Lower lobe of right lung (tissue), 2 donors: ENCODE data around the gene SMAD9. TPM values are rescaled to one million over a fixed set of nuclear protein-coding genes. Genes with fewer than 3 reads are reported as not detected.
"Not testable (repeated sequence)": the region's sequence is repeated elsewhere in the genome, so short reads cannot be mapped to it uniquely, and the experiment has no call there.

Experiments used
- ATAC-seq, 2 donors: fragments of 200-7000 bp; cut with Tn5 transposase; one replicate each; pipeline ENCODE4 v1.9.1; 2020 to 2022; ENCODE audit warnings: mild to moderate bottlenecking in 2 of 2, moderate library complexity in 2 of 2
- DNase-seq: peaks from one replicate; pipeline ENCODE4 v3.0.0-alpha.2; 2020
- H3K27ac ChIP-seq: fragments of 200-600 bp; one replicate; pipeline ENCODE4 v1.8.0; 2022
- H3K27me3 ChIP-seq: fragments of 200-600 bp; one replicate; pipeline ENCODE4 v1.8.0; 2022; ENCODE audit warnings: low read depth
- H3K36me3 ChIP-seq: fragments of 200-600 bp; one replicate; pipeline ENCODE4 v1.8.0; 2022; ENCODE audit warnings: mild to moderate bottlenecking
- H3K4me1 ChIP-seq: fragments of 200-600 bp; one replicate; pipeline ENCODE4 v1.8.0; 2022
- H3K4me3 ChIP-seq: fragments of 200-600 bp; one replicate; pipeline ENCODE4 v1.8.0; 2022; ENCODE audit warnings: mild to moderate bottlenecking
- H3K9me3 ChIP-seq: fragments of 200-600 bp; one replicate; pipeline ENCODE4 v1.8.0; 2022
- CTCF ChIP-seq: fragments of 200-600 bp; IDR thresholded peaks from one replicate; pipeline ENCODE4 v1.8.0; 2022; ENCODE audit warnings: antibody characterized with exemption, mild to moderate bottlenecking
- intact Hi-C: fragments of 100-400 bp; cut with DNase I; formaldehyde crosslinking; loops from one replicate; pipeline ENCODE4 v1.11.0; 2022
- total RNA-seq: library from RNA; stranded (reverse); fragmentation: NEBNext Ultra II Directional; extraction: Animal tissue kit (Norgen Biotek cat#: 25700); gene quantifications from one replicate; pipeline ENCODE4 v1.2.1, GENCODE V29; 2021
- donor health status: DM: no; HTN: yes; CAD: no; lungs with severe emphysema.

SMAD9 gene
- total RNA-seq, 1 donor from 2014 or later: 17.6 TPM

GRCh38 chr13:36884235-36884634 lies 35.8 kb downstream of the SMAD9 start:
- Histone ChIP-seq H3K27ac (no peak overlapping the region), H3K27me3 (no peaks in the 10 kb centered on the region), H3K9me3 (no peaks in the 10 kb centered on the region), H3K4me1 (peaks cover 6% of the 10 kb centered on the region), H3K4me3 (no peak overlapping the region), H3K36me3 (peaks cover 3% of the 10 kb centered on the region)
- ATAC-seq (no peak), DNase-seq (no peak)
- TF ChIP-seq CTCF: no peak
- intact Hi-C loops: no loop called here

DNA sequence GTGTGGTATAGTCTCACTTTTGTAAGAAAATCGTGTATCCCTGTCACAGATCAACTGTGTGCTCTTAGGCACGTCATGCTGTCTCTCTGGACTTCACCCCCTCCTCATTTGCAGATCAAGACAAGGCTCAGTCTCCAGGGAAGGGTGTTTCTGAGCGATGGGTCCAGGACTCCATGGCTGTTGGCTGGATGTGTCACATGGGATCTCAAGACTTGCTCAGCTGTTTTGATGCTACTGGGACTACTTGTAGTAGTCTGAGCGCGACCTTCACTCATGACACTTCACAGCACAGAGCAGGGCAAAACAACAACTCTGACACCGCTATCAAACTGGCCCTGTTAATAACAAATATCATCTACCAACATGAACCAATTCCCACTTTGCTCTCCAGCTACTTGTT lies 36.2 kb downstream of the SMAD9 start:
- H3K4me3 ChIP-seq: no peak overlapping the region
- DNase-seq: no peak

DNA sequence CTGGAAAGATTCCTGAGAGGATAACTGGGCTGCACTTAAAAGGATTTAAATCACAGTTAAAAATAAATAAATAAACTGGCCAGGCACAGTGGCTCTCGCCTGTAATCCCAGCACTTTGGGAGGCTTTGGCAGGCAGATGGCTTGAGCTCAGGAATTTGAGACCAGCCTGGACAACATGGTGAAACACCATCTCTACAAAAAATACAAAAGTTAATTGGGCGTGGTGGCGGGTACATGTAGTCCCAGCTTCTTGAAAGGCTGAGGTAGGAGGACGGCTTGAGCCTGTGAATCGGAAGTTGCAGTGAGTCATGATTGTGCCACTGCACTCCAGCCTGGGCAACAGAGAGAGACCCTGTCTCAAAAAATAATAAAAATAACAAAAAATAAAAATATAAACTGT lies 36.6 kb downstream of the SMAD9 start:
- DNase-seq, H3K4me1 ChIP-seq, intact Hi-C loops, H3K9me3 ChIP-seq, ATAC-seq, H3K4me3 ChIP-seq, H3K27me3 ChIP-seq, H3K27ac ChIP-seq, H3K36me3 ChIP-seq: not testable (repeated sequence)

More for the DNA sequence above, 36.2 kb downstream of the SMAD9 start:
- no peak overlapping the region for H3K27ac ChIP-seq
- TF ChIP-seq CTCF: no peak
- intact Hi-C loops: no loop called here
- H3K27me3 ChIP-seq: no peaks in the 10 kb centered on the region
- no peak for ATAC-seq
- peaks cover 4% of the 10 kb centered on the region for H3K36me3 ChIP-seq
- H3K4me1 ChIP-seq: peaks cover 4% of the 10 kb centered on the region
- H3K9me3 ChIP-seq: no peaks in the 10 kb centered on the region

GRCh38 chr13:36882829-36883390 lies 37.1 kb downstream of the SMAD9 start:
- intact Hi-C loops: no loop called here
- Histone ChIP-seq H3K36me3 (peaks cover 4% of the 10 kb centered on the region), H3K27me3 (no peaks in the 10 kb centered on the region), H3K4me1 (no peaks in the 10 kb centered on the region), H3K27ac (no peak overlapping the region), H3K9me3 (no peaks in the 10 kb centered on the region), H3K4me3 (no peak overlapping the region)
- no peak for TF ChIP-seq CTCF
- ATAC-seq (no peak), DNase-seq (no peak)

DNA sequence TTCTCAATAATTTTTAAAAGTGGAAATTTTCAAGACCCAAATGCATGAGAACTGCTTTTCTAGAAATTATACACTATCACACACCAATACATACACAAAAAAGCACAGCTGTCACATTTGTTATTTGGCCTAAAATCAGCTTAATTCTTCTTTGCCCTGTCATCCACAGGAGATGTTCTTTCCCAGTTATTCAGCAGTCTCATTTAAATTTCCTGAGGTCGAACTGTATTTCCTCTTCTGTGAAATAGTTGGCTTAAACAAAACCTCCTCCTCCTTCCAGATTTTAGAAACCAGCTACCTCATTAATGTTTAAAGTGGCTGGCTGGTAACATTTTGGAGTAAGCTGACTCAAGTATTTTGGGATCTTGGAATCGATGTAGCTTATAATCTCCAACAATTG lies 39.1 kb downstream of the SMAD9 start:
- Histone ChIP-seq H3K27me3 (no peaks in the 10 kb centered on the region), H3K9me3 (no peaks in the 10 kb centered on the region), H3K4me1 (no peaks in the 10 kb centered on the region), H3K36me3 (peaks cover 4% of the 10 kb centered on the region), H3K27ac (no peak overlapping the region), H3K4me3 (no peak overlapping the region)
- DNase-seq: no peak
- TF ChIP-seq CTCF: no peak
- no peak for ATAC-seq
- intact Hi-C loops: no loop called here

DNA sequence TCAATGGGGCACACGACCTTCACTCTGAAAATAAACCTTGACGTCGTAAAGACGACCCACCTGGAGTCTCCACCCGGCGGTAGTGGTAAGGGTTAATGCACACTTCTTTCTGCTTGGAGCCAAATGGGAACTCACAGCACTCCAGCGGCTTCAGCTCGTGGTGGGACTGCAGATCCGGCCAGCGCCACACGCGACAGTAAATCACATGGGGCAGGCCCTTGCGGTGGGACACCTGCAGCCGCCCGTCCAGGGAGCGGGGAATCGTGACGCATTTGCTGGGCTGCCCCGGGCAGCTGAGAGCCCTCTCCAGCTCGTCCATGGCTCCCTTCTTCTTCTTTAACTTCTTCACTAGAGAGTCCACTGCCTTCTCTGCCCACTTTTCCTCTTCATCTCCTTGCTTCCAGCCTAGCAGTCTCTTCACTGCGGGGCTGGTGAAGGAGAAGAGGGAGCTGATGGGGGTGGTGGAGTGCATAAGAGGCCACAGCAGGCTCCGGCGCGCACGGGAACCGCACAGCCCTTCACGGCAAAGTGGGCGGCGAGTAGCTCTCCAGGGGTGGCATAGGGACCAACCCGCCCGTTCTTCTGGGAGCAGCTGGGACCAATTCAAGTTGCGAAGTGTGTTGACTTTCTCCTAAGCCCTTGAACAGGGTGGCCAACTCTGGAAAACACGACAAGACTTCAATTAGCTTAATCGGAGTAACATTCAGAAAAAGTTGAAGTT lies 40.7 kb downstream of the SMAD9 start:
- H3K36me3 ChIP-seq: peaks cover 4% of the 10 kb centered on the region
- no peaks in the 10 kb centered on the region for H3K4me1 ChIP-seq
- H3K9me3 ChIP-seq: no peaks in the 10 kb centered on the region
- no peak overlapping the region for H3K27ac ChIP-seq
- DNase-seq (peak; percentile 49), ATAC-seq (peak; percentile 64 to 72)
- no peaks in the 10 kb centered on the region for H3K27me3 ChIP-seq
- no peak overlapping the region for H3K4me3 ChIP-seq
- no peak for TF ChIP-seq CTCF
- intact Hi-C loops: no loop called here
